ENCODE data around the gene DNAJC13.

Gene DNAJC13

DNA sequence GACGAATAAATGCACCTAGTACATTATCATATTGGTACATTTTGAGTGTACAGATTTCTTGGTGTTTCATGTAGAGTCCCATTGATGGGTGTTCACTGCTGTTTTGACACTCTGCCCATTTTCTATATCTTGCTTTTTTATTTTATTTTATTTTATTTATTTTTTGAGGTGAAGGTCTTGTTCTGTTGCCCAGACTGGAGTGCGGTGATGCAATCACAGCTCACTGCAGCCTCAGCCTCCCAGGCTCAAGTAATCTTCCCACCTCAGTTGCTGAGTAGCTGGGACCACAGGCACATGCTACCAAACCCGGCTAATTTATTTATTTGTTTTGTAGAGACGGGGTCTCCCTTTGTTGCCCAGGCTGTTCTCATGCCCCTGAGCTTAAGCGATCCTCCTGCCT is 44.2 kb downstream of the DNAJC13 start:
- TF ChIP-seq, protein P1, sequence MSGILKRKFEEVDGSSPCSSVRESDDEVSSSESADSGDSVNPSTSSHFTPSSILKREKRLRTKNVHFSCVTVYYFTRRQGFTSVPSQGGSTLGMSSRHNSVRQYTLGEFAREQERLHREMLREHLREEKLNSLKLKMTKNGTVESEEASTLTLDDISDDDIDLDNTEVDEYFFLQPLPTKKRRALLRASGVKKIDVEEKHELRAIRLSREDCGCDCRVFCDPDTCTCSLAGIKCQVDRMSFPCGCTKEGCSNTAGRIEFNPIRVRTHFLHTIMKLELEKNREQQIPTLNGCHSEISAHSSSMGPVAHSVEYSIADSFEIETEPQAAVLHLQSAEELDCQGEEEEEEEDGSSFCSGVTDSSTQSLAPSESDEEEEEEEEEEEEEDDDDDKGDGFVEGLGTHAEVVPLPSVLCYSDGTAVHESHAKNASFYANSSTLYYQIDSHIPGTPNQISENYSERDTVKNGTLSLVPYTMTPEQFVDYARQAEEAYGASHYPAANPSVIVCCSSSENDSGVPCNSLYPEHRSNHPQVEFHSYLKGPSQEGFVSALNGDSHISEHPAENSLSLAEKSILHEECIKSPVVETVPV (CRISPR knock-in tag; IDR thresholded peaks at IDR 0.05): no peak
- TF ChIP-seq, protein P2, sequence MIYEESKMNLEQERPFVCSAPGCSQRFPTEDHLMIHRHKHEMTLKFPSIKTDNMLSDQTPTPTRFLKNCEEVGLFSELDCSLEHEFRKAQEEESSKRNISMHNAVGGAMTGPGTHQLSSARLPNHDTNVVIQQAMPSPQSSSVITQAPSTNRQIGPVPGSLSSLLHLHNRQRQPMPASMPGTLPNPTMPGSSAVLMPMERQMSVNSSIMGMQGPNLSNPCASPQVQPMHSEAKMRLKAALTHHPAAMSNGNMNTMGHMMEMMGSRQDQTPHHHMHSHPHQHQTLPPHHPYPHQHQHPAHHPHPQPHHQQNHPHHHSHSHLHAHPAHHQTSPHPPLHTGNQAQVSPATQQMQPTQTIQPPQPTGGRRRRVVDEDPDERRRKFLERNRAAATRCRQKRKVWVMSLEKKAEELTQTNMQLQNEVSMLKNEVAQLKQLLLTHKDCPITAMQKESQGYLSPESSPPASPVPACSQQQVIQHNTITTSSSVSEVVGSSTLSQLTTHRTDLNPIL (CRISPR knock-in tag; IDR thresholded peaks at IDR 0.05; ENCODE audit: low read depth): no peak
- TF ChIP-seq CSDC2 (CRISPR knock-in tag; IDR thresholded peaks at IDR 0.05) (no peak), OSR1 (CRISPR knock-in tag; IDR thresholded peaks at IDR 0.05) (no peak), ARNTL (CRISPR knock-in tag; IDR thresholded peaks at IDR 0.05; ENCODE audit: borderline replicate concordance, low read depth) (no peak), ZFP30 (CRISPR knock-in tag; IDR thresholded peaks at IDR 0.05) (no peak), ZNF70 (CRISPR knock-in tag; IDR thresholded peaks at IDR 0.05) (no peak), ZNF8 (CRISPR knock-in tag; IDR thresholded peaks at IDR 0.05) (no peak), TOX (CRISPR knock-in tag; IDR thresholded peaks at IDR 0.05; ENCODE audit: borderline replicate concordance) (no peak), GLIS3 (CRISPR knock-in tag; IDR thresholded peaks at IDR 0.05) (no peak)
- TF ChIP-seq, protein P3, sequence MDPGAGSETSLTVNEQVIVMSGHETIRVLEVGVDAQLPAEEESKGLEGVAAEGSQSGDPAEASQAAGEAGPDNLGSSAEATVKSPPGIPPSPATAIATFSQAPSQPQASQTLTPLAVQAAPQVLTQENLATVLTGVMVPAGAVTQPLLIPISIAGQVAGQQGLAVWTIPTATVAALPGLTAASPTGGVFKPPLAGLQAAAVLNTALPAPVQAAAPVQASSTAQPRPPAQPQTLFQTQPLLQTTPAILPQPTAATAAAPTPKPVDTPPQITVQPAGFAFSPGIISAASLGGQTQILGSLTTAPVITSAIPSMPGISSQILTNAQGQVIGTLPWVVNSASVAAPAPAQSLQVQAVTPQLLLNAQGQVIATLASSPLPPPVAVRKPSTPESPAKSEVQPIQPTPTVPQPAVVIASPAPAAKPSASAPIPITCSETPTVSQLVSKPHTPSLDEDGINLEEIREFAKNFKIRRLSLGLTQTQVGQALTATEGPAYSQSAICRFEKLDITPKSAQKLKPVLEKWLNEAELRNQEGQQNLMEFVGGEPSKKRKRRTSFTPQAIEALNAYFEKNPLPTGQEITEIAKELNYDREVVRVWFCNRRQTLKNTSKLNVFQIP (CRISPR knock-in tag; IDR thresholded peaks at IDR 0.05; ENCODE audit: borderline replicate concordance, low read depth): no peak
- TF ChIP-seq, protein P4, sequence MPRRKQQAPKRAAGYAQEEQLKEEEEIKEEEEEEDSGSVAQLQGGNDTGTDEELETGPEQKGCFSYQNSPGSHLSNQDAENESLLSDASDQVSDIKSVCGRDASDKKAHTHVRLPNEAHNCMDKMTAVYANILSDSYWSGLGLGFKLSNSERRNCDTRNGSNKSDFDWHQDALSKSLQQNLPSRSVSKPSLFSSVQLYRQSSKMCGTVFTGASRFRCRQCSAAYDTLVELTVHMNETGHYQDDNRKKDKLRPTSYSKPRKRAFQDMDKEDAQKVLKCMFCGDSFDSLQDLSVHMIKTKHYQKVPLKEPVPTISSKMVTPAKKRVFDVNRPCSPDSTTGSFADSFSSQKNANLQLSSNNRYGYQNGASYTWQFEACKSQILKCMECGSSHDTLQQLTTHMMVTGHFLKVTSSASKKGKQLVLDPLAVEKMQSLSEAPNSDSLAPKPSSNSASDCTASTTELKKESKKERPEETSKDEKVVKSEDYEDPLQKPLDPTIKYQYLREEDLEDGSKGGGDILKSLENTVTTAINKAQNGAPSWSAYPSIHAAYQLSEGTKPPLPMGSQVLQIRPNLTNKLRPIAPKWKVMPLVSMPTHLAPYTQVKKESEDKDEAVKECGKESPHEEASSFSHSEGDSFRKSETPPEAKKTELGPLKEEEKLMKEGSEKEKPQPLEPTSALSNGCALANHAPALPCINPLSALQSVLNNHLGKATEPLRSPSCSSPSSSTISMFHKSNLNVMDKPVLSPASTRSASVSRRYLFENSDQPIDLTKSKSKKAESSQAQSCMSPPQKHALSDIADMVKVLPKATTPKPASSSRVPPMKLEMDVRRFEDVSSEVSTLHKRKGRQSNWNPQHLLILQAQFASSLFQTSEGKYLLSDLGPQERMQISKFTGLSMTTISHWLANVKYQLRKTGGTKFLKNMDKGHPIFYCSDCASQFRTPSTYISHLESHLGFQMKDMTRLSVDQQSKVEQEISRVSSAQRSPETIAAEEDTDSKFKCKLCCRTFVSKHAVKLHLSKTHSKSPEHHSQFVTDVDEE (CRISPR knock-in tag; IDR thresholded peaks at IDR 0.05): no peak
- no peak for ATAC-seq

DNA sequence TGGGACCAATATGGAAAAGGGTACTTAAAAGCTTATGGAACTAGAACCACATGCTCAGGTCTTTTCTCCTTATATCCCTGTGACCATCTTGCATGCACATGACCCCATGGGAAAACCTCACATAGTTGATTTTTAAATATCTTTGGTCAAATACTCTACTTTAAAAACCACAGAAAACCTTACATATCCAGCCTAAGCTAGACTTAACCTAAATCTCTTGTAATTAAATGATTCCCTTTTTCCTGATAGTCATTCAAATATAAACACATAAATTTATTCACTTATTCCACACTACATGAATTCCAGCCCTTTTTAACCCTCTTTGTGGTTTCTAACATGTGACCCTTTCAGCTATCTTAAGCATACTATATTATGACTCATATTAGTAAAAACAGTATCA is 46.8 kb downstream of the DNAJC13 start:
- peak; percentile 81; the same call in 1 of the 2 replicates for TF ChIP-seq ZC3H10 (CRISPR knock-in tag; IDR thresholded peaks at IDR 0.05)
- TF ChIP-seq ESRRG (CRISPR knock-in tag; IDR thresholded peaks at IDR 0.05): no peak
- no peak for TF ChIP-seq ZNF565 (CRISPR knock-in tag; conservative IDR thresholded peaks at IDR 0.05; ENCODE audit: low read depth)
- no peak for TF ChIP-seq ZFP30 (CRISPR knock-in tag; IDR thresholded peaks at IDR 0.05)
- TF ChIP-seq, protein P5, sequence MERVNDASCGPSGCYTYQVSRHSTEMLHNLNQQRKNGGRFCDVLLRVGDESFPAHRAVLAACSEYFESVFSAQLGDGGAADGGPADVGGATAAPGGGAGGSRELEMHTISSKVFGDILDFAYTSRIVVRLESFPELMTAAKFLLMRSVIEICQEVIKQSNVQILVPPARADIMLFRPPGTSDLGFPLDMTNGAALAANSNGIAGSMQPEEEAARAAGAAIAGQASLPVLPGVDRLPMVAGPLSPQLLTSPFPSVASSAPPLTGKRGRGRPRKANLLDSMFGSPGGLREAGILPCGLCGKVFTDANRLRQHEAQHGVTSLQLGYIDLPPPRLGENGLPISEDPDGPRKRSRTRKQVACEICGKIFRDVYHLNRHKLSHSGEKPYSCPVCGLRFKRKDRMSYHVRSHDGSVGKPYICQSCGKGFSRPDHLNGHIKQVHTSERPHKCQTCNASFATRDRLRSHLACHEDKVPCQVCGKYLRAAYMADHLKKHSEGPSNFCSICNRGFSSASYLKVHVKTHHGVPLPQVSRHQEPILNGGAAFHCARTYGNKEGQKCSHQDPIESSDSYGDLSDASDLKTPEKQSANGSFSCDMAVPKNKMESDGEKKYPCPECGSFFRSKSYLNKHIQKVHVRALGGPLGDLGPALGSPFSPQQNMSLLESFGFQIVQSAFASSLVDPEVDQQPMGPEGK (CRISPR knock-in tag; IDR thresholded peaks at IDR 0.05; ENCODE audit: borderline replicate concordance): peak; percentile 65; the same call in 1 of the 2 replicates
- no peak for TF ChIP-seq ARNTL (CRISPR knock-in tag; IDR thresholded peaks at IDR 0.05; ENCODE audit: borderline replicate concordance, low read depth)
- TF ChIP-seq ISL1 (CRISPR knock-in tag; IDR thresholded peaks at IDR 0.05): peak; percentile 86
- TF ChIP-seq TCF4 (CRISPR knock-in tag; IDR thresholded peaks at IDR 0.05; ENCODE audit: borderline replicate concordance): no peak
- TF ChIP-seq, protein P4 (CRISPR knock-in tag; IDR thresholded peaks at IDR 0.05): no peak
- TF ChIP-seq ZNF8 (CRISPR knock-in tag; IDR thresholded peaks at IDR 0.05): no peak
- TF ChIP-seq OSR1 (CRISPR knock-in tag; IDR thresholded peaks at IDR 0.05): no peak
- no peak for TF ChIP-seq PPARA (CRISPR knock-in tag; IDR thresholded peaks at IDR 0.05; ENCODE audit: borderline replicate concordance)
- no peak for TF ChIP-seq SNAI2 (CRISPR knock-in tag; IDR thresholded peaks at IDR 0.05)

More for the DNA sequence above, 46.8 kb downstream of the DNAJC13 start:
- ATAC-seq: peak; percentile 96
